Liver (tissue), 9 donors: Measurements from ENCODE around the gene IKZF1. TPM values are rescaled to one million over a fixed set of nuclear protein-coding genes. Genes with fewer than 3 reads are reported as not detected.

Source experiments
- DNase-seq: peaks from one replicate; pipeline ENCODE4 v3.0.0-alpha.2; 2017; ENCODE audit warnings: low spot score
- H3K27ac ChIP-seq, 2 donors: one replicate each; pipeline ENCODE4 v1.7.0; 2013; ENCODE audit warnings: inconsistent platforms in 2 of 2, low read length in 2 of 2, control low read depth in 1 of 2, low read depth in 1 of 2, mild to moderate bottlenecking in 1 of 2
- H3K27me3 ChIP-seq, 4 donors: one replicate each; pipeline versions ENCODE4 v1.6.1 to v1.7.0; 2013; ENCODE audit warnings: low read length in 3 of 4, inconsistent platforms in 1 of 4, mild to moderate bottlenecking in 1 of 4, moderate library complexity in 1 of 4; ENCODE audit not compliant: control insufficient read depth in 4 of 4, insufficient read depth in 4 of 4
- H3K36me3 ChIP-seq, 4 donors: one replicate each; pipeline versions ENCODE4 v1.6.1 to v1.7.0; 2013; ENCODE audit warnings: low read length in 3 of 4, mild to moderate bottlenecking in 3 of 4, low read depth in 1 of 4, moderate library complexity in 1 of 4; ENCODE audit not compliant: control insufficient read depth in 4 of 4, insufficient read depth in 3 of 4
- H3K4me1 ChIP-seq, 4 donors: one replicate each; pipeline versions ENCODE4 v1.6.1 to v1.7.0; 2013; ENCODE audit warnings: low read length in 3 of 4, mild to moderate bottlenecking in 3 of 4, moderate library complexity in 1 of 4; ENCODE audit not compliant: control insufficient read depth in 4 of 4, insufficient read depth in 4 of 4
- H3K4me3 ChIP-seq, 3 donors: one replicate each; pipeline versions ENCODE4 v1.6.1 to v1.7.0; 2013; ENCODE audit warnings: low read length in 3 of 3, control low read depth in 1 of 3, low read depth in 1 of 3, mild to moderate bottlenecking in 1 of 3
- H3K9ac ChIP-seq, 2 donors: one replicate each; pipeline ENCODE4 v1.7.0; 2013; ENCODE audit warnings: low read length in 2 of 2, mild to moderate bottlenecking in 2 of 2, moderate library complexity in 2 of 2, control low read depth in 1 of 2, low read depth in 1 of 2
- H3K9me3 ChIP-seq, 4 donors: one replicate each; pipeline versions ENCODE4 v1.6.1 to v1.7.0; 2013; ENCODE audit warnings: low read length in 3 of 4; ENCODE audit not compliant: control insufficient read depth in 4 of 4
- ATF3 ChIP-seq: IDR thresholded peaks from 2 replicates; pipeline ENCODE4 v1.6.1; 2016; ENCODE audit warnings: antibody characterized with exemption
- EGR1 ChIP-seq, 2 donors: IDR thresholded peaks; 2 replicates each; pipeline ENCODE4 v1.6.1; 2016 to 2018; ENCODE audit warnings: antibody characterized with exemption in 2 of 2, low read depth in 2 of 2
- FOXA1 ChIP-seq: IDR thresholded peaks from 2 replicates; pipeline ENCODE4 v1.6.1; 2016; ENCODE audit warnings: antibody characterized with exemption
- FOXA2 ChIP-seq: IDR thresholded peaks from 2 replicates; pipeline ENCODE4 v1.6.1; 2016; ENCODE audit warnings: antibody characterized with exemption
- GABPA ChIP-seq, 2 donors: IDR thresholded peaks in 1 of 2; conservative IDR thresholded peaks in 1 of 2; 2 replicates each; pipeline ENCODE4 v1.6.1; 2016; ENCODE audit warnings: antibody characterized with exemption in 2 of 2, mild to moderate bottlenecking in 1 of 2, moderate library complexity in 1 of 2
- HNF4A ChIP-seq, 2 donors: conservative IDR thresholded peaks; 2 replicates each; pipeline ENCODE4 v1.6.1; 2016; ENCODE audit warnings: antibody characterized with exemption in 2 of 2, mild to moderate bottlenecking in 2 of 2
- NR2F2 ChIP-seq: IDR thresholded peaks from 2 replicates; pipeline ENCODE4 v1.6.1; 2016; ENCODE audit warnings: antibody characterized with exemption
- REST ChIP-seq: IDR thresholded peaks from 2 replicates; pipeline ENCODE4 v1.6.1; 2016; ENCODE audit warnings: antibody characterized with exemption, mild to moderate bottlenecking
- RXRA ChIP-seq, 2 donors: IDR thresholded peaks; 2 replicates each; pipeline ENCODE4 v1.6.1; 2017 to 2018; ENCODE audit warnings: antibody characterized with exemption in 2 of 2, mild to moderate bottlenecking in 1 of 2
- SP1 ChIP-seq: IDR thresholded peaks from 2 replicates; pipeline ENCODE4 v1.6.1; 2018; ENCODE audit warnings: antibody characterized with exemption, mild to moderate bottlenecking
- YY1 ChIP-seq: IDR thresholded peaks from 2 replicates; pipeline ENCODE4 v1.6.1; 2016; ENCODE audit warnings: antibody characterized with exemption, mild to moderate bottlenecking
- ZBTB33 ChIP-seq: IDR thresholded peaks from 2 replicates; pipeline ENCODE4 v1.6.1; 2016; ENCODE audit warnings: antibody characterized with exemption
- WGBS: extraction: QIAGEN DNeasy Blood & Tissue Kit; methylation state at CpG from one replicate; pipeline ENCODE4 v1.1.7; 2013; 5-methylcytosine and 5-hydroxymethylcytosine counted together
- polyA plus RNA-seq, 2 donors: library from polyadenylated mRNA; stranded (reverse) in 1 of 2; unstranded in 1 of 2; fragments of 200-250 nt in 1 of 2; fragments of >200 nt in 1 of 2; fragmentation: Nextera tagmentation in 1 of 2; extraction: Ambion mirVana in 1 of 2; gene quantifications; one replicate each; pipeline versions ENCODE4 v1.2.1 to v1.2.3, GENCODE V29; 2013 to 2015
- total RNA-seq, 2 donors: library from RNA; depleted of rRNA; stranded (reverse); fragments of >200 nt; gene quantifications; one replicate each; pipeline ENCODE4 v1.2.3, GENCODE V29; 2014
- donor health status: healthy.
- donor health status: healthy.
- donor health status: healthy.
- donor health status: healthy.
- donor health status: healthy.

The IKZF1 gene
- total and polyA plus RNA-seq, 4 donors, result 1.6 to 43.5 (median 6.2) TPM

GRCh38 chr7:50273301-50273700 lies 31.2 kb upstream of the IKZF1 start:
- Histone ChIP-seq H3K9ac (no peak overlapping the region), H3K4me1 (peaks cover 0 to 2% (median 0%) of the 10 kb centered on the region in 4 donors), H3K27ac (no peak overlapping the region), H3K9me3 (no peaks in the 10 kb centered on the region), H3K27me3 (no peaks in the 10 kb centered on the region), H3K4me3 (no peak overlapping the region), H3K36me3 (no peaks in the 10 kb centered on the region)
- TF ChIP-seq ZBTB33 (no peak), SP1 (no peak), REST (no peak), YY1 (no peak), EGR1 (IDR thresholded peaks at IDR 0.05; ENCODE audit: low read depth in 2 of 2) (no peak)
- whole genome bisulfite sequencing, result 60% methylated on average over 1 of the region's 1 CpG
- no peak for DNase-seq

- H3K9me3 ChIP-seq, result no peaks in the 10 kb centered on the region
- no peak overlapping the region for H3K9ac ChIP-seq
- peaks cover 0 to 2% (median 0%) of the 10 kb centered on the region in 4 donors for H3K4me1 ChIP-seq
- 54% methylated on average over 1 of the region's 1 CpG for WGBS
- no peaks in the 10 kb centered on the region for H3K27me3 ChIP-seq
- H3K36me3 ChIP-seq, result no peaks in the 10 kb centered on the region
- no peak overlapping the region for H3K27ac ChIP-seq
- TF ChIP-seq HNF4A (conservative IDR thresholded peaks at IDR 0.05), result no peak
- TF ChIP-seq FOXA1, result no peak
- TF ChIP-seq ZBTB33, result no peak
- TF ChIP-seq FOXA2, result no peak
- H3K4me3 ChIP-seq, result no peak overlapping the region
- no peak for DNase-seq
Observed at GRCh38 chr7:50273870-50274269, 30.6 kb upstream of the IKZF1 start.

- no peak overlapping the region for H3K9ac ChIP-seq
- TF ChIP-seq NR2F2 (no peak), RXRA (IDR thresholded peaks at IDR 0.05) (no peak), GABPA (IDR thresholded peaks at IDR 0.05 in 1 of 2, conservative IDR thresholded peaks at IDR 0.05 in 1 of 2) (no peak), ATF3 (no peak), HNF4A (conservative IDR thresholded peaks at IDR 0.05) (no peak), ZBTB33 (no peak)
- H3K27ac ChIP-seq, result no peak overlapping the region
- no peaks in the 10 kb centered on the region for H3K36me3 ChIP-seq
- H3K4me1 ChIP-seq, result peaks cover 0 to 2% (median 0%) of the 10 kb centered on the region in 4 donors
- no peaks in the 10 kb centered on the region for H3K9me3 ChIP-seq
- 57% methylated on average over 7 of the region's 7 CpGs for WGBS
- no peaks in the 10 kb centered on the region for H3K27me3 ChIP-seq
- H3K4me3 ChIP-seq, result no peak overlapping the region
- DNase-seq, result no peak
Observed at GRCh38 chr7:50274361-50274760, 30.2 kb upstream of the IKZF1 start.
